GM12892 (cell line): ENCODE data around the gene COL6A3.
"Not testable (repeated sequence)": the region's sequence is repeated elsewhere in the genome, so short reads cannot be mapped to it uniquely, and the experiment has no call there.

ENCODE experiments used
- DNase-seq: peaks from one replicate; pipeline ENCODE4 v3.0.0; 2011; ENCODE audit not compliant: insufficient read length
- FAIRE-seq: peaks from 2 replicates; lab custom pipeline; 2011; peaks lifted over from hg19 to GRCh38; lab: Jason Lieb, UNC
- POLR2A ChIP-seq: IDR thresholded peaks from 2 replicates; pipeline ENCODE4 v1.6.1; 2011; ENCODE audit warnings: low read depth, low read length, control low read depth
- POLR2AphosphoS5 ChIP-seq: IDR thresholded peaks from 2 replicates; pipeline ENCODE4 v1.6.1; 2011; ENCODE audit warnings: low read depth, low read length, control low read depth
- TAF1 ChIP-seq: IDR thresholded peaks from 2 replicates; pipeline ENCODE4 v1.6.1; 2011; ENCODE audit warnings: low read depth, mild to moderate bottlenecking, control low read depth, low read length, borderline replicate concordance

The COL6A3 gene

DNA sequence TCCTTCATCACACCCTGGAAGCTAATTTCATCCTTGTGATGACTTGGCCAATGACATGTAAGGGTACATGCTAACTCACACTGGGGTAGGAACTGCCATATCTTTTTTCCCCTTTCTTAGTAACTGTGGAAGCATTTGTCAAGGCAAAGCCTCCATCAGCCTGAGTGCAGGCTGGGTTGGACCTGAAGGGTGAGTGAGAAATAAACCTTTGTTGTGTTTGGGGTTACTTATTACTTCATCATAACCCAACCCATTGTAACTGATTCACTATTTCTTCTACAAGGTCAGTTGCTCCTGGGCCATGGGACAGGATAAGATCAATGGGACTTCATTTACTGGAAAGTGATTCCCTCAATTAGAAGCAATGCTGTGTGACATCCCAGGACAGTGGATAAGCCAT, 108.4 kb downstream of the COL6A3 start:
- FAIRE-seq (no peak), DNase-seq (no peak)
- no peak for TF ChIP-seq POLR2AphosphoS5
- TF ChIP-seq POLR2A: no peak
- no peak for TF ChIP-seq TAF1

DNA sequence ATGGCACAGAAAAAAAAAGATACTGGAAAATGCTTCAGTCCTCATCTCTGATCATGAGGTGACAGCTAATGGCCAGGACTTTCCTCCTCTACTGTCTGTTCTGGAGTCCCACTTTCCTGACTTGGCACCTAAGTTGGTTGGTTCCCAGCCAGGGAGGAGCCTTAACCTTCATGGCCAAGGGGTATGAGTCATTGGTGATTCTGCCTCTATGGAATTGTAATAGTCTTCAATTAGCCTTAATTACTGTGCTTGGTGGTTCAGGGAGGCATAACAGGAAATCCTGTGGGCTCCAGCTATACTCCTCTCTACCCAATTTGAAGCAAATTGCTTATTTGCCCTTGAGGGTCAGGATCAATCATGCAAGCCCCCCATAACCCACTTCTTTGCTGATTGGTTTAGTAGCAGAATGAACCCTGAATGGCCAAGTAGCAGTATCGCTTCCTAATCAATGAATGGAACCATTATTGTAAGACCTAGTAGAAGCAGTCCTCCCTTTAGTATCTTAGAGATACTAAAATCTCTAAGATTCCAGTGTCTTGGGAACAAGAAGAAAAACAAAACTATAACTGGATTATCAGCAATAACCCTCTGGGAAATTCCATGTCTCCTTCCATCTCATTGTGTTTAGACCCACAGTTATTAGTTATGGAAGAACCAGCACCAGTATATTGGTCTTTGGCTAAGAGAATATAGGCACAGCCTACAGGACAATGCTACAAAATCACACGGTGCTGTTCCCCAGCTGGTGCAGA, 109.0 kb downstream of the COL6A3 start:
- no peak for FAIRE-seq
- TF ChIP-seq POLR2AphosphoS5 (no peak), POLR2A (no peak), TAF1 (no peak)
- no peak for DNase-seq

DNA sequence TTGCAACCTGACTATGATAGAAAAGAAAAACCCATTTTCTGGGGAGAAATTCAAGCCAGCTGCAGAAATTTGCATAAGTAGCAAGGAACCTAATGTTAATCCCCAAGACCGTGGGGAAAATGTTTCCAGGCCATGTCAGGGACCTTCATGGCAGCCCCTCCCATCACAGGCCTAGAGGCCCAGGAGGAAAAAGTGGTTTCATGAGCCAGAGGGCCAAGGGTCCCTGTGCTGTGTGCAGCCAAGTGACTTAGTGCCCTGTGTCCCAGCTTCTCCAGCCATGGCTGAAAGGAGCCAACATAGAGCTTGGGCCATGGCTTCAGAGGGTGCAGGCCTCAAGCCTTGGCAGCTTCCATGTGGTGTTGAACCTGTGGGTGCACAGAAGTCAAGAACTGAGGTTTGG, 110.7 kb downstream of the COL6A3 start:
- DNase-seq, FAIRE-seq: not testable (repeated sequence)

DNA sequence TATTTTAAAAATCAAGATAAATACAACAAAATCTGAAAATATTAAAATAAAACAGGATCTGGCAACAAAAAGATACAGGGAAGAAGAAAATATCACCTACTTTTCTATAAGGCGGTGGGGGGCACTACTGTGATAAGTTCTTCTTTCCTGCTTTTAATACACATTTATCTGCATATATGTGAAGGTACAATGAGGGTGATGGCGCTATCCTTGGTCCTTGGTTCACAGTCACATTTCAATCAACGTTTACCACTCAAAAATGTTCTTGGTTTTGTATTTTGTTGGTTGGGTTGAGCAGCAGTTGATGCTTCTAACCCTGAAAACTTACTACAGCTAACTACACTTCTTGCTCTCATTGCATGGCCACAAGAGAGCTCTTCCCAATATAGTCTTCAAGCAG, 112.4 kb downstream of the COL6A3 start:
- TF ChIP-seq POLR2AphosphoS5 (no peak), POLR2A (no peak), TAF1 (no peak)
- DNase-seq (no peak), FAIRE-seq (no peak)

DNA sequence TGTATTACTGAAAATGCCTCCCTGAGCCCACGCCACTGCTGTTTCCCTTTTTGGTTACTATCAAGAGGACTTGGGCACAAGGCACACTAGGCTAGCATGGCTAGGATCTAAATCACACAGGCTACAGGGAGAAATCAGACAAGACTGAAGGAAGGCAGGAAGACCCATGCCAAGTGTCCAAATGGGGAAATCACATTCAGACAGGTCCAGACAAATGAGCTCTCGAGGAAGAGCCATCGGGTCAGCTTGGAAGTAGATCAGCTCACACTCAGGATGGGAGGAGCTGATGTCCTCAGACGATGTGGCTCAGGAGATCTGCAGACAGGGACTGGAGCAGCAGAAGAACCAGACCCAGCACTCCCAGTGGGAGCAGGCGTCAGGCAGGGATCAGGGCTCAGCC, 113.2 kb downstream of the COL6A3 start:
- TF ChIP-seq TAF1 (no peak), POLR2AphosphoS5 (no peak), POLR2A (no peak)
- FAIRE-seq: no peak
- no peak for DNase-seq

DNA sequence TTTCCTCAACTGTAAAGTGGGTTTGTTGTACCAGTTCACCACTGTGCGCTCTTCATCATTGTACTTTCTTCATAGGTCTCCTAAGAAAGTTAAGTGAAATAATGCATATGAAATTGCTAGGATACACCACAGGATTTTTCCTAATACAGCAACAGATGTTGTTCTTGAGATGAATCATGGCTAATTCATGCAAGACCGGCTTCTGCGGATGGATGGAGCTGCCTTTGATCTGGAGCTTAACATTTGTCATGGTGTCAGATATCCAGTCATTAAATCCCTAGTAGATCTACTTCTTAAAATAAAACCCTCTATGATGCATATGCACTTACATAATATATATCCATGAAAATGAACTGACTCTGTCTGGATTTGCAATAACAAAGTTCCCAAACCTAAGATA, 114.1 kb downstream of the COL6A3 start:
- FAIRE-seq (no peak), DNase-seq (no peak)
- TF ChIP-seq POLR2A: no peak
- TF ChIP-seq POLR2AphosphoS5: no peak
- no peak for TF ChIP-seq TAF1

DNA sequence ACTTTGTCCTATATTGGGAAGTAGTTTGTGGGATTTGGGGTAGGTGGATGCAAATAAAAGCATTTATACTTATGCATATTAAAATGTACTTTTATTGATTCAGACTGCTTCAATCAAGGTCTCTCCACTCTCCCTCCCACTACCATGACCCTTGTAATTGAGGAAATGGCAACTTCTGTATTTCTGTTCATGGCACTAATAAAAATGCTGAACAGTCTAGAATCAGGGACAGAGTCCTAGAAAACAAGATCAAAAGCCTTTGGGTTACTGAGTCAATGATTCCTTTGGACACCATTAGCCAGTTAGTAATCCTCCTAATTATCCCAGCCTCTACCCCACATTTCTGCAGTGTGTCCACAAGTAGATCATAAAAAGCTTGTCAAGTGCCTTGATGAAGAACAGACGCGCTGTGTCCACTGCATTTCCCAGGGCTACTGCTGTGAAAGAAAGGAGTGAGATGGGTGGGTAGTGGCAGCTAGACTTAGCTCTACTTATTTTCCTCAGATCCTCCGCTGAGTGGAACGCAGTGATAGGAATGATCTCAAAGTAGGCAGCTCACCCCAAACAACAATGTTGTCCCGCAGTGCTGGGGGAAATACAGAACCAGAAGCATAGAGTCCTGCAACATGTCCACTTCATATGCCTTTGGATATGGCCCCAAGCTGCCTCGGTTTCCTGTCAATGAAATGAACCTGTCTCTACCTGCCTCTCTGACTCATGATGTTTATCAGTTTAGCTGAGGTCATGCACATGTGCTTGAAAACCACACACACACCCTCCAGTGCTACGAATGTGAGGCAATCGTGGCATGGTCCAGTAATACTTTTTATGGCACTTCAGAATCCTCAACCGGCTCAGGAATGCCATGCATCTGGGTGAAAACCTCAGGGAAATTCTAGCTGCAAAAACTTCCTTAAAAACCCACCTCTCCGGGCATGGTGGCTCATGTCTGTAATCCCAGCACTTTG, 115.5 kb downstream of the COL6A3 start:
- FAIRE-seq (no peak), DNase-seq (no peak)
- TF ChIP-seq POLR2AphosphoS5 (no peak), TAF1 (no peak), POLR2A (no peak)

DNA sequence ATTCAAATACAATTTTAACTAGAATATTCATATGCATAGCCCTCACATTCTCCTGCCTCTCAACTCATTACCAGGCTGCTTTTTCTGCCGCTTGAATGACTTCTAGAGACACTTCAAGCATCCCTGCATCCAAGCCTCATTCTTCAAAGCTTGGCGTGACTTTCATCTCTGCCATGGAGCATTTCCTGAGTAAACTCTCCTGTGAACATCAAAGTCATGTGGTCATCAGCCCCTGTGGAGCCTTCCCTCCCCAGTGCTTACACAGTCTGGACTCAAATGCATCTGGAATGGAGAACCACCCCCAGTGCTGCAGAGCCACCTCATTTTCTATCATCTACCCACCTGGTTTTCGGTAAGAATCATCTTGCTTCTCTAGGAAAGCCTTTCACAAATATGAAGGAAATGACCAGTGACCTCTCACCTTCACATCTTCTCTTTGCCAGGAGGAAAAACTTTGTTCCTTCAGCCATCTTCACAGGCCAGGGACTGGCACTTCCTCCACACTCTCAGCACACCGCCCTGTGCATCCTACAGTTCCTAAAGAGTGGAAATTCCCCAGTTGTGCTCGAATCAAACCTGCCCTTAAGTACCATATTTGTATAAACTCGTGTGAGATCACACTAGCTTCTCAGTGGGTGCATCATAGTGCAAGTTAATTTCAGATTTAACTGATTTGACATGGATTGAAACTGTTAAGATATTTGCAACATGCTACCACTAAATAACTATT, 116.4 kb downstream of the COL6A3 start:
- TF ChIP-seq TAF1: no peak
- no peak for TF ChIP-seq POLR2A
- no peak for TF ChIP-seq POLR2AphosphoS5
- DNase-seq (no peak), FAIRE-seq (no peak)

DNA sequence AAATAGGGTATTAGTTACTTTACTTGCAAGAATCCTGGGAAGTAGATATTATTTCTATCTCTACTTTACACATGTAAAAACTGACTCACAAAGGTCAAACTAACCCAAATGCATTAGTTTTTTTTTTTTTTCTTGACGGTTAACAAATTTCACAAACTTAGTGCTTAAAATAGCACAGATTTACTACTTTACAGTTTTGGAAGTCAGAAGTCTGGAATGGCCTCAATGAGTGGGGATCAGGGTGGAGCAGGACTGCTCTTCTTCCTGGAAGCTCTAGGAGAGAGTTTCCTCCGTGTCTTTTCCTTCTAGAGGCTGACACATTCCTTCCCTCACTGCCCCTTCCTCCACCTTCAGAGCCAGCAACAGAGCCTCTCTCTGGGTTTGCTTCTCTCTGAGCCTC, 117.2 kb downstream of the COL6A3 start:
- TF ChIP-seq POLR2AphosphoS5: no peak
- no peak for TF ChIP-seq POLR2A
- TF ChIP-seq TAF1: no peak
- FAIRE-seq: no peak
- no peak for DNase-seq

DNA sequence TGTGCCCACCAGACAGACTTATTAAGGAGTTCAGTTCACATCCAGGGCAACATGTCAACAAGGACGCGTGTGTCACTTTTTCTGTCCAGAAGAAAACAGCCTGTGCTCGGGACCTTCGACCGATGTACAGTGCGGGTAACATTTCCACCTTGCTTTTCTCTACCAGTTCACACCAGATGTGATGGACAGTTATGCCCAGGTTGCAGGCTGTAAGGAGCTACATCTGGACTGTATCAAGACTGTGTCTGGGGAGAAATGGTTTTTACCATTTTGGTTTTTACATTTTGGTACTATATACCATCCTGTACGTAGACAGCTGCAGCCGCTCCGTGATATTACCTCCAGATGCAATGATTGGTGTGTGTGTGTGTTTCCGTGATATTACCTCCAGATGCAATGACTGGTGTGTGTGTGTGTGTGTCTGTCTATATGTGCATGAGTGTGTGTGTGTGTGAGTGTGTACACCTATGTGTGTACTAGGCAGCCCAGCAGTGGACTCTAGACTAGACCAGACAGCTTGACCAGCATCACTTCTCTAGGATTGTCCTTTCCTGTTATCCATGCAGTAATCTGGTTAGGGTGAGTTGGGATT, 118.0 kb downstream of the COL6A3 start:
- TF ChIP-seq POLR2AphosphoS5 (no peak), TAF1 (no peak), POLR2A (no peak)
- peak; percentile 33 for FAIRE-seq
- no peak for DNase-seq

DNA sequence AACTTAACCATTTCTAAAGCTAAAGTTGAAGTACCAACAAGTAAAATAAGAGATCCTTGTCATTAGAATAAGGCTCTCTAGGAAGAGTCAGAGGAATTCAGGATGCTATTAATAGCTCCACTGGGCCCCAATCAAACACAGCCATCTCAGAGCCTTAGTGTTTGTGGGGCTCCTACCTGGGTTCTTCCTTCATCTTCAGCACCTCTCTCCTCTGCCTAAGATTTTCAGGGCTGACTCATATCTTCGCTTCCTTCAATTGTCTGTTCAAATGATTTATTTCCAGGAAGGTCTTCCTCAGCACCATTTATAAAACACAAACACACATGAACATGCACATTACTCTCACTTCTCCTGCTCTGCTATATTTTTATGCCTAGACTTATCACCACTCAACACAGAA, 119.5 kb downstream of the COL6A3 start:
- DNase-seq (no peak), FAIRE-seq (no peak)
- no peak for TF ChIP-seq POLR2A
- TF ChIP-seq POLR2AphosphoS5: no peak
- TF ChIP-seq TAF1: no peak
